Activated T-helper 1 cell treated with anti-CD3 and anti-CD28 coated beads, Interleukin-2, amount 50 U/mL, for 16 hours (primary cell): ENCODE data around the gene PYDC2.

Source experiments
- DNase-seq, 2 donors: peaks; one replicate each; pipeline ENCODE4 v3.0.0-alpha.2; 2020; ENCODE audit warnings: low read depth in 1 of 2, low spot score in 1 of 2

The PYDC2 gene

DNA sequence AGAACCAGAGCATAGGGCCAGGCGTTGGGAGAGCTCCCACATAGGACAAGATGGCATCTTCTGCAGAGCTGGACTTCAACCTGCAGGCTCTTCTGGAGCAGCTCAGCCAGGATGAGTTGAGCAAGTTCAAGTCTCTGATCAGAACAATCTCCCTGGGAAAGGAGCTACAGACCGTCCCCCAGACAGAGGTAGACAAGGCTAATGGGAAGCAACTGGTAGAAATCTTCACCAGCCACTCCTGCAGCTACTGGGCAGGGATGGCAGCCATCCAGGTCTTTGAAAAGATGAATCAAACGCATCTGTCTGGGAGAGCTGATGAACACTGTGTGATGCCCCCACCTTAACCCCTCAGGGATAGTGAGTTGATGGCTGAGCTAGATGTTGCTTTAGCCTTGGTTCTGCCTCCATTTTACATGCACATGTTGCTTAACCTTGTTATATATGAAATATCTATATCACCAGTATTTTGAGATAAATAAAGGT is at the start of gene PYDC2:
PYDC2 (plus strand) TSS at position 51 of the 483 bp plus-strand sequence; CDS start at position 51, 0 bp downstream.
- DNase-seq = no peak

- DNase-seq = no peak
Observed at GRCh38 chr3:191412759-191413158, 48.2 kb upstream of the PYDC2 start.

DNA sequence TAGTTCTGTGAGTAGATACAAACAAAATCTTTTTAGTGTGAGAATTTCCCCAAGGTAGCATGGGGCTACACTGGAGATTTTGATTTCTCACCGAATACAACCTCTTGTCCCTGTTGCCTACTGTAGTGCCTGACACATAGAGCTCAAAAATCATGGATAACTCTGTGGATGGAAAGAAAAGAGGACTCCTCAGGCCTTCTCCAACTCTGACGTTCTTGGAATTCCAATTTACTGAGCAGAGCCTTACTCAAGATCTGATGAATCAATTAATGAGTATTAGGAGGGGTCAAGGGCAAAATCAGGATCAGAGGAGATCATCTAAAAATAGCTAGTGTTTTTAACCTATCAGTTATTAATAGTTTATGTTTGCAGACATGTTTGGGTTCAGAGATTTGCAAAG is 46.7 kb upstream of the PYDC2 start:
- no peak for DNase-seq

DNA sequence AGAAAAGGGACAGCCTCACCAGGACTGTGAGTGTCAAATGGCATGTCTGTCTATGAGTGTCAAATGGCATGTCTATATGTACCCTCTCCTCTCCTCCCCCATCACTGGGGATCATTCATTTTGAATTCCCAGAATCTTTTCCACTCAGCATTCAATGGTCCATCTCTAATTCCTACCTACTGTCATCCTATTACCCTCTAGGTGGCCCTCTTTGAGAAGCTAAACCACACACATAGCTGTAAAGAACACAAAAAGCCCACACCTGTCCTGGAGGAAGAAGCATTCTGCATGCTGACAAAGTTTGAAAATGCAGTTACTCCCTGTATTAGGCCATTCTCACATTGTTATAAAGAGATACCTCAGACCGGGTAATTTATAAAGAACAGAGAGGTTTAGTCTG is 46.2 kb upstream of the PYDC2 start:
- DNase-seq = no peak

DNA sequence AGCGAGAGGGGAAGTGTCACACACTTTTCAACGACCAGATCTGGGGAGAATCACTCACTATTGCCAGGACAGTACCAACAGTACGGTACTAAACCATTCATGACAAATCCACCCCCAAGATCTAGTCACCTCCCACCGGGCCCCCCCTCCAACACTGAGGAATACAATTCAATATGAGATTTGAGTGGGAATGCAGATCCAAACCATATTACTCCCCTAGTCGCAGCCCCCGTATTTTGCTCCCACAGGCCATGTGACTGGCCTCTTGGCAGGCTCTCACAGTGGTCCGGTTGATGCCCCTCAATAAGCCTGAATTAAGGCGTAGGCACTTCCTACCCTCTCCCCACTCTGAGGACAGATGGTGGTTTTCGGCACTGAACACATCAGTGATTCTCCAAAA is 45.4 kb upstream of the PYDC2 start:
- DNase-seq = no peak

DNA sequence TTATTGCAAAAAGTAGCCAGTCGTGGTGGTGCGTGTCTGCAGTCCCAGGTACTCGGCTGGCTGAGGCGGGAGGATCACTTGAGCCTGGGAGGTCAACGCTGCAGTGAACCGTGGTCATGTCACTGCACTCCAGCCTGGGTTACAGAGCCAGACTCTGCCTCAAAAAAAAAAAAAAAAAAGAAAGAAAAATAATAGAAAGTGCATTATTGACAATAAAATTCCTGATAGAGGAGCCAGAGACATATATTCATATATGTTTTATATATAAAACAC is 43.6 kb upstream of the PYDC2 start:
- no peak for DNase-seq

DNA sequence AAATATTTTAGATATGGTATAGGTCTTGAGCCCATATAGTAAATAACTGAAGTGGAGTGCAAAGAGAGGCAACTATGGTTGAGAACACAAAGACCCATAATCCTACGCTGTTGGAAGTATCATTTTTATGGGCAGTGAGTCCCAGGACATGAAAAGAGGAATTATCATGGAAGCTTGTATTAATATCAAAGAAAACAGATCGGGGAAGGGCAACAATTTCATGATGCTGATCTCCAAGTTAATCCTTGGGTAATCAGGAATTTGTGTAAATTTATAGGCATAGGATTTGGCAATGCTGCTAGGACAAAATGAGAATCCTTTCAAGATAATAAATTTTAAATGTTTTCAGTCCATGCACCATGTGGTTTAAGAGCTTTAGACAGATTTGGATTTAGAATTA is 40.2 kb upstream of the PYDC2 start:
- no peak for DNase-seq

GRCh38 chr3:191424881-191425280 is 36.1 kb upstream of the PYDC2 start:
- no peak for DNase-seq

- DNase-seq = no peak
Observed at GRCh38 chr3:191425322-191425734, 35.6 kb upstream of the PYDC2 start.

- DNase-seq = no peak
Observed at GRCh38 chr3:191426311-191426710, 34.7 kb upstream of the PYDC2 start.

GRCh38 chr3:191428177-191428576 is 32.8 kb upstream of the PYDC2 start:
- DNase-seq = no peak

- no peak for DNase-seq
Observed at GRCh38 chr3:191430103-191430502, 30.9 kb upstream of the PYDC2 start.

GRCh38 chr3:191431160-191431822 is 29.7 kb upstream of the PYDC2 start:
- DNase-seq = no peak

DNA sequence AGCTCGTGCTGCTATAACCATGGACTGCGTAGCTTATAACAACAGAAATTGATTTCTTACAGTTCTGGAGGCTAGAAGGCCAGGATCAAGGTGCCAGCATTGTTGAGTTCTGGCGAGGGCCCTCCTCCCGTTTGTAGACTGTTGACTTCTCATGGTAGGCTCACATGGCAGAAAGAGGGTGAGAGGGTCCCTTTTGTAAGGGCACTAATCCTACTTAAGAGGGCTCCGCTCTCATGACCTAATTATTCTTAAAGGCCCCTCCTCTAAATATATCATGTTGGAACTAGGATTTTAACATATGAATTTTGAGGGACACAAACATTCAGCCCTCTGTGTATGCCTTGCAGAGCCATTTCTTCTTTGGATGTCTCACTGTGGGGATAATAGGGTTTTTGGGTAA is 28.8 kb upstream of the PYDC2 start:
- DNase-seq = no peak

DNA sequence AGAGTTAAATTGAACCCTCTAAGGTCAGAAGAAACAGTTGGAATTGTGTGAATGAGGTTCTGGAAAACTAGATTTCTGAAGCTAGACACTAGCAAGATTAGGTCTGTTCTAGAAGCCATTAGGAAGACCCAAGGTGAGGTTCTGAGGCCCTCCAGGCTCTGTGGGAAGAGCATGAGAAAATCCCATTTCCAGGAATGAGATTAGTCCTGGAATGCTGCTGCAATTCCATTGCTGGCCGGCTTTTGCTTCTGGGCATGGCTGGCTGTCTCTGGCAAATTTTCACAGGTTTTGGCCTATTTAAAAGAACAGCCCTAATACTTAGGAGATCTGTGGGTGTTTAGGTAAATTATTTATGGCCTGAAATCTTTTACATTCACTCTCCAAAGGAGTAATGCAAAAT is 26.9 kb upstream of the PYDC2 start:
- DNase-seq = no peak

GRCh38 chr3:191435981-191436380 is 25.0 kb upstream of the PYDC2 start:
- no peak for DNase-seq

GRCh38 chr3:191438150-191438814 is 22.7 kb upstream of the PYDC2 start:
- DNase-seq = no peak

GRCh38 chr3:191440532-191440931 is 20.4 kb upstream of the PYDC2 start:
- DNase-seq = no peak

- DNase-seq = no peak
Observed at GRCh38 chr3:191441687-191442086, 19.3 kb upstream of the PYDC2 start.

DNA sequence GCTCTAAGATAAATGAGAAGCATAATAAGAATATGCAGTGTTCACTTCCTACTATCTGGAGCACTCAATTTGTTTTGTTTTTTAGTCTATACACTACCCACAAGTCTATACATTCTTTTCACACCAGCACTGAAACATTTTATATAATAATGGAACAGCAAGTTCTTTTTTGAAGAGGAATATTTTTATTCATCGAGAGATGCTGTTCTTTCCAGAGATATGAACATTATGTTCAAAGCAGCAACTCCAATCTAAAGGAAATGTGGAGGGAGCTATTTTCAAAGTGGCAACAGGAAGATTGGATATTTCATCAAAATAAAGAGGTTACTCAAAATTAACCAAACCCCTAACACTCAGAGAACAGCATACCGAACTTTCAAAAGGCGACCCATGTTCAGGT is 16.4 kb upstream of the PYDC2 start:
- no peak for DNase-seq

- DNase-seq = no peak
Observed at GRCh38 chr3:191449256-191449655, 11.7 kb upstream of the PYDC2 start.

DNA sequence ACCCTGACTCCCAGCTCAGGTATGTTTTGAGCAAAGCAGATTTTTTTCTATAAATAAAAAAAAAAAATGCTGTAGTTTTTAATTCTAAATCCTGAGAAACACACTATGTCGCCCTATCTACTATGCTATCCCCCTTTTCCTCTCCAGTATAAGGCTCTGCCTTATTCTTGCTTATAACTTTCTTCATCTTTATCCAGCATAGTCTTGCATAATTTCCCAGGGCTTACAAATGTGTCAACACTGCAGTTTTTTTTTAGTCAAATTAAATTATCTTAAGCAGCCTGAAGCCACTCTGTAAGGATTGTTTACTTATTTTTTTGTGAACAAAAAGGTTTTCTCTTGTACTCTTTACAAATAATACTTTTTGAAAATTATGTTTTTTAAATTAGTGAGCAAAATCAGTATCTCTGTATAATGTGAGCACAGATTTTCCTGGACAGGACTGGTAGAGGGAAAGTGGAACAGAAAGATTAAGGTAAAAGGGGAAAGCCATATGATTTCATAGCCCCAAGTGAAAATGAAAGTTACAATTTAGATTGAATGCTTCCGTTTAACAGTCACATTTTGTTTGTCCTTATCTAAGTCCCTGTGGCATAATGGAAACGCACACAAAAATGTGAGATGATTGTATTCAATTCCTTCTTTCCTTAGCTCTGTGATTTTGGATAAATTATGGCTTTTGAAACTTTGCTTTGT is 5.6 kb upstream of the PYDC2 start:
- no peak for DNase-seq

GRCh38 chr3:191460360-191460759 is 603 bp upstream of the PYDC2 start:
- DNase-seq = no peak
